Activated naive CD8-positive, alpha-beta T cell (primary cell): Measurements from ENCODE around the gene IRAK1BP1.

Source experiments
- H3K27ac Mint-ChIP-seq: one replicate; pipeline ENCODE4 v1.8.0; 2021; ENCODE audit warnings: mixed read lengths
- H3K27me3 Mint-ChIP-seq: one replicate; pipeline ENCODE4 v1.8.0; 2021; ENCODE audit warnings: mixed read lengths
- H3K36me3 Mint-ChIP-seq: one replicate; pipeline ENCODE4 v1.8.0; 2021; ENCODE audit warnings: mixed read lengths
- H3K4me1 Mint-ChIP-seq: one replicate; pipeline ENCODE4 v1.8.0; 2021; ENCODE audit warnings: low read depth, mixed read lengths
- H3K4me3 Mint-ChIP-seq: one replicate; pipeline ENCODE4 v1.8.0; 2021; ENCODE audit warnings: mild to moderate bottlenecking, mixed read lengths
- H3K9me3 Mint-ChIP-seq: one replicate; pipeline ENCODE4 v1.8.0; 2021; ENCODE audit warnings: low read depth, mixed read lengths

The IRAK1BP1 gene

GRCh38 chr6:78867370-78868040 lies at the start of gene IRAK1BP1:
Gene IRAK1BP1, plus strand, starts transcription at chr6:78867551. Its CDS starts 26 bp downstream, at chr6:78867577.
- Mint-ChIP-seq H3K4me3 (peak within 1 kb of the TSS; percentile 98), H3K27me3 (no peaks in the 10 kb centered on the region), H3K9me3 (no peaks in the 10 kb centered on the region), H3K4me1 (peaks cover 27% of the 10 kb centered on the region), H3K27ac (peak within 1 kb of the TSS; percentile 96), H3K36me3 (peaks cover 10% of the 10 kb centered on the region)

- peaks cover 11% of the 10 kb centered on the region for H3K27me3 Mint-ChIP-seq
- no peak overlapping the region for H3K27ac Mint-ChIP-seq
- no peak overlapping the region for H3K4me3 Mint-ChIP-seq
- peaks cover 10% of the 10 kb centered on the region for H3K36me3 Mint-ChIP-seq
- H3K9me3 Mint-ChIP-seq, result peaks cover 15% of the 10 kb centered on the region
- H3K4me1 Mint-ChIP-seq, result no peaks in the 10 kb centered on the region
These were observed 43.3 kb upstream of the IRAK1BP1 start for GRCh38 chr6:78824045-78824444.

- H3K36me3 Mint-ChIP-seq, result no peaks in the 10 kb centered on the region
- no peaks in the 10 kb centered on the region for H3K9me3 Mint-ChIP-seq
- no peak overlapping the region for H3K4me3 Mint-ChIP-seq
- no peaks in the 10 kb centered on the region for H3K4me1 Mint-ChIP-seq
- peaks cover 8% of the 10 kb centered on the region for H3K27me3 Mint-ChIP-seq
- H3K27ac Mint-ChIP-seq, result no peak overlapping the region
These were observed 37.9 kb upstream of the IRAK1BP1 start for GRCh38 chr6:78829407-78829806.

GRCh38 chr6:78830805-78831204 lies 36.5 kb upstream of the IRAK1BP1 start:
- Mint-ChIP-seq H3K9me3 (no peaks in the 10 kb centered on the region), H3K27me3 (peaks cover 8% of the 10 kb centered on the region), H3K4me3 (no peak overlapping the region)

GRCh38 chr6:78831492-78831891 lies 35.9 kb upstream of the IRAK1BP1 start:
- Mint-ChIP-seq H3K4me1 (no peaks in the 10 kb centered on the region), H3K27ac (no peak overlapping the region), H3K9me3 (no peaks in the 10 kb centered on the region), H3K36me3 (no peaks in the 10 kb centered on the region), H3K27me3 (peaks cover 11% of the 10 kb centered on the region), H3K4me3 (no peak overlapping the region)

More at GRCh38 chr6:78830805-78831204, 36.5 kb upstream of the IRAK1BP1 start:
- Mint-ChIP-seq H3K36me3 (no peaks in the 10 kb centered on the region), H3K27ac (no peak overlapping the region), H3K4me1 (no peaks in the 10 kb centered on the region)

GRCh38 chr6:78832091-78832808 lies 35.1 kb upstream of the IRAK1BP1 start:
- Mint-ChIP-seq H3K4me3 (no peak overlapping the region), H3K4me1 (no peaks in the 10 kb centered on the region)

GRCh38 chr6:78835817-78836216 lies 31.5 kb upstream of the IRAK1BP1 start:
- no peak overlapping the region for H3K4me3 Mint-ChIP-seq
- H3K4me1 Mint-ChIP-seq, result no peaks in the 10 kb centered on the region
- no peak overlapping the region for H3K27ac Mint-ChIP-seq
- peaks cover 16% of the 10 kb centered on the region for H3K27me3 Mint-ChIP-seq
- H3K9me3 Mint-ChIP-seq, result no peaks in the 10 kb centered on the region
- H3K36me3 Mint-ChIP-seq, result no peaks in the 10 kb centered on the region

More at GRCh38 chr6:78832091-78832808, 35.1 kb upstream of the IRAK1BP1 start:
- no peaks in the 10 kb centered on the region for H3K36me3 Mint-ChIP-seq
- H3K9me3 Mint-ChIP-seq, result no peaks in the 10 kb centered on the region
- H3K27ac Mint-ChIP-seq, result no peak overlapping the region
- H3K27me3 Mint-ChIP-seq, result peaks cover 14% of the 10 kb centered on the region

GRCh38 chr6:78836598-78836997 lies 30.8 kb upstream of the IRAK1BP1 start:
- Mint-ChIP-seq H3K9me3 (no peaks in the 10 kb centered on the region), H3K36me3 (no peaks in the 10 kb centered on the region), H3K4me1 (no peaks in the 10 kb centered on the region), H3K27ac (no peak overlapping the region), H3K27me3 (peaks cover 16% of the 10 kb centered on the region), H3K4me3 (no peak overlapping the region)

GRCh38 chr6:78841111-78841510 lies 26.2 kb upstream of the IRAK1BP1 start:
- Mint-ChIP-seq H3K4me1 (no peaks in the 10 kb centered on the region), H3K9me3 (no peaks in the 10 kb centered on the region), H3K4me3 (no peak overlapping the region), H3K27me3 (peaks cover 13% of the 10 kb centered on the region), H3K27ac (no peak overlapping the region), H3K36me3 (no peaks in the 10 kb centered on the region)

- no peaks in the 10 kb centered on the region for H3K36me3 Mint-ChIP-seq
- H3K4me1 Mint-ChIP-seq, result no peaks in the 10 kb centered on the region
- no peak overlapping the region for H3K27ac Mint-ChIP-seq
- H3K4me3 Mint-ChIP-seq, result no peak overlapping the region
- H3K9me3 Mint-ChIP-seq, result no peaks in the 10 kb centered on the region
- peaks cover 6% of the 10 kb centered on the region for H3K27me3 Mint-ChIP-seq
These were observed 24.4 kb upstream of the IRAK1BP1 start for GRCh38 chr6:78842953-78843352.

GRCh38 chr6:78844899-78845298 lies 22.5 kb upstream of the IRAK1BP1 start:
- Mint-ChIP-seq H3K9me3 (peaks cover 4% of the 10 kb centered on the region), H3K4me3 (no peak overlapping the region), H3K27ac (no peak overlapping the region), H3K36me3 (peaks cover 7% of the 10 kb centered on the region), H3K27me3 (no peaks in the 10 kb centered on the region), H3K4me1 (no peaks in the 10 kb centered on the region)

- Mint-ChIP-seq H3K4me3 (no peak overlapping the region), H3K4me1 (no peaks in the 10 kb centered on the region), H3K27ac (no peak overlapping the region), H3K36me3 (peaks cover 9% of the 10 kb centered on the region), H3K27me3 (no peaks in the 10 kb centered on the region), H3K9me3 (peaks cover 4% of the 10 kb centered on the region)
These were observed 21.8 kb upstream of the IRAK1BP1 start for GRCh38 chr6:78845567-78845966.

GRCh38 chr6:78850621-78851020 lies 16.7 kb upstream of the IRAK1BP1 start:
- Mint-ChIP-seq H3K27ac (no peak overlapping the region), H3K4me3 (no peak overlapping the region), H3K9me3 (peaks cover 4% of the 10 kb centered on the region), H3K4me1 (no peaks in the 10 kb centered on the region), H3K27me3 (no peaks in the 10 kb centered on the region), H3K36me3 (peaks cover 11% of the 10 kb centered on the region)

- Mint-ChIP-seq H3K36me3 (peaks cover 11% of the 10 kb centered on the region), H3K27me3 (no peaks in the 10 kb centered on the region), H3K27ac (no peak overlapping the region), H3K4me3 (no peak overlapping the region), H3K4me1 (no peaks in the 10 kb centered on the region), H3K9me3 (peaks cover 4% of the 10 kb centered on the region)
These were observed 16.2 kb upstream of the IRAK1BP1 start for GRCh38 chr6:78851156-78851555.

- peaks cover 10% of the 10 kb centered on the region for H3K36me3 Mint-ChIP-seq
- H3K4me1 Mint-ChIP-seq, result no peaks in the 10 kb centered on the region
- H3K4me3 Mint-ChIP-seq, result no peak overlapping the region
- no peak overlapping the region for H3K27ac Mint-ChIP-seq
- no peaks in the 10 kb centered on the region for H3K9me3 Mint-ChIP-seq
- H3K27me3 Mint-ChIP-seq, result no peaks in the 10 kb centered on the region
These were observed 12.8 kb upstream of the IRAK1BP1 start for GRCh38 chr6:78854546-78854945.
